ENCODE measurements around the gene RIT2. TPM values are rescaled to one million over a fixed set of nuclear protein-coding genes. Genes with fewer than 3 reads are reported as not detected.

The RIT2 gene
- total and polyA plus RNA-seq, 2 of the 4 experiments (the other 2 are of a cell fraction): not detected

- Histone ChIP-seq H4K20me1 (ENCODE audit: insufficient read depth, low read length) (no peaks in the 10 kb centered on the region), H2AFZ (replicated peaks; ENCODE audit: low read length, poor library complexity) (no peak overlapping the region), H2AK5ac (ENCODE audit: low read depth, low read length) (no peak overlapping the region), H3K18ac (ENCODE audit: low read depth, low read length) (no peak overlapping the region), H3K56ac (ENCODE audit: extremely low read depth, insufficient read depth, low read length) (no peak overlapping the region), H3K4me1 (ENCODE audit: control insufficient read depth, insufficient read depth, low read length) (no peaks in the 10 kb centered on the region), H3K4me2 (ENCODE audit: low read depth, low read length) (no peak overlapping the region), H3K4me3 (ENCODE audit: insufficient read depth, low read depth, low read length) (no peak overlapping the region), H3K9ac (ENCODE audit: low read depth, low read length) (no peak overlapping the region), H3K27me3 (ENCODE audit: control insufficient read depth, insufficient read depth, low read length) (no peaks in the 10 kb centered on the region), H4K91ac (ENCODE audit: insufficient read depth, low read depth, low read length) (no peak overlapping the region), H3K79me1 (ENCODE audit: low read depth in 1 of 2, low read length in 2 of 2) (no peaks in the 10 kb centered on the region), H3K9me1 (ENCODE audit: insufficient read depth, low read length) (no peaks in the 10 kb centered on the region), H3K23ac (ENCODE audit: low read depth, low read length) (no peak overlapping the region), H2BK120ac (ENCODE audit: low read depth, low read length) (no peak overlapping the region), H2BK15ac (ENCODE audit: low read depth, low read length) (no peak overlapping the region), H3K36me3 (ENCODE audit: control insufficient read depth, insufficient read depth, low read length) (no peaks in the 10 kb centered on the region), H4K5ac (ENCODE audit: low read depth, low read length) (no peak overlapping the region), H3K27ac (ENCODE audit: insufficient read depth, low read length) (no peak overlapping the region), H2BK20ac (ENCODE audit: low read depth, low read length) (no peak overlapping the region), H4K8ac (ENCODE audit: low read depth in 2 of 2, low read length in 2 of 2) (no peak overlapping the region), H3K14ac (replicated peaks; ENCODE audit: low read depth, low read length) (no peak overlapping the region), H3K4ac (ENCODE audit: low read depth, low read length) (no peak overlapping the region), H3K9me3 (ENCODE audit: control insufficient read depth, insufficient read depth, low read length) (no peaks in the 10 kb centered on the region; the same call in 1 of the 2 replicates), H2BK5ac (ENCODE audit: low read depth, low read length, poor library complexity, severe bottlenecking) (no peak overlapping the region), H2AK9ac (replicated peaks; ENCODE audit: low read depth, low read length, poor library complexity) (no peak overlapping the region)
- ATAC-seq (ENCODE audit: low read depth): no peak
- in situ Hi-C loops (cut with MboI; ENCODE audit: low sequenced_read_pairs): no loop called here
- no peak for DNase-seq
- ChIA-PET POLR2A (ENCODE audit: unreplicated experiment) (no interaction called here), CTCF (no interaction called here)
- BruUV-seq (replicated peaks): no TSS peak
- dilution Hi-C loops (cut with HindIII; ENCODE audit: low sequenced_read_pairs, unreplicated experiment): no loop called here
- intact Hi-C loops (cut with micrococcal nuclease): no loop called here
- TF ChIP-seq ELK1 (IDR thresholded peaks at IDR 0.05; ENCODE audit: borderline replicate concordance, low read depth, low read length): no peak
- no peak for TF ChIP-seq USF2 (IDR thresholded peaks at IDR 0.05; ENCODE audit: low read depth, low read length)
- TF ChIP-seq CEBPB (IDR thresholded peaks at IDR 0.05; ENCODE audit: low read depth, low read length): no peak
- TF ChIP-seq POLR2A (IDR thresholded peaks at IDR 0.05; ENCODE audit: low read depth, low read length): no peak
- TF ChIP-seq BHLHE40 (IDR thresholded peaks at IDR 0.05; ENCODE audit: low read depth, low read length): no peak
- no peak for TF ChIP-seq RCOR1 (IDR thresholded peaks at IDR 0.05; ENCODE audit: insufficient replicate concordance, low read length)
- TF ChIP-seq MAFK (IDR thresholded peaks at IDR 0.05; ENCODE audit: low read depth, low read length): no peak
These were observed 254.2 kb downstream of the RIT2 start for GRCh38 chr18:42861271-42861670.
